HG03066 (cell line): Measurements from ENCODE around the gene YBX1.

Source experiments
- ATAC-seq: cut with Tn5 transposase; IDR thresholded peaks from one replicate; pipeline ENCODE4 v1.9.1; 2021; ENCODE audit warnings: low read depth; ENCODE audit not compliant: unreplicated experiment

Gene YBX1

GRCh38 chr1:42733415-42734200 is 51.4 kb downstream of the YBX1 start:
- no peak for ATAC-seq

- ATAC-seq, result no peak
Measured at GRCh38 chr1:42734201-42735035, 52.2 kb downstream of the YBX1 start.

- no peak for ATAC-seq
Measured at GRCh38 chr1:42735056-42735455, 52.8 kb downstream of the YBX1 start.

- ATAC-seq, result no peak
Measured at GRCh38 chr1:42735477-42736105, 53.4 kb downstream of the YBX1 start.

GRCh38 chr1:42736152-42736551 is 53.9 kb downstream of the YBX1 start:
- no peak for ATAC-seq

- ATAC-seq, result no peak
Measured at GRCh38 chr1:42736571-42737200, 54.5 kb downstream of the YBX1 start.

- no peak for ATAC-seq
Measured at GRCh38 chr1:42737257-42737656, 55.0 kb downstream of the YBX1 start.

GRCh38 chr1:42737986-42738677 is 55.9 kb downstream of the YBX1 start:
- ATAC-seq, result no peak

GRCh38 chr1:42738678-42739226 is 56.5 kb downstream of the YBX1 start:
- ATAC-seq, result no peak

GRCh38 chr1:42739753-42740700 is 57.8 kb downstream of the YBX1 start, which contains the start of gene CLDN19:
Gene CLDN19, minus strand, starts transcription at chr1:42740236. Its CDS starts 173 bp downstream, at chr1:42740063.
- ATAC-seq, result no peak

- no peak for ATAC-seq
Measured at GRCh38 chr1:42740851-42741580, 58.8 kb downstream of the YBX1 start.

GRCh38 chr1:42741706-42742105 is 59.5 kb downstream of the YBX1 start:
- no peak for ATAC-seq

- no peak for ATAC-seq
Measured at GRCh38 chr1:42742141-42742540, 59.9 kb downstream of the YBX1 start.

- ATAC-seq, result no peak
Measured at GRCh38 chr1:42742617-42743316, 60.5 kb downstream of the YBX1 start.

- no peak for ATAC-seq
Measured at GRCh38 chr1:42743317-42744147, 61.3 kb downstream of the YBX1 start.

- ATAC-seq, result no peak
Measured at GRCh38 chr1:42744148-42744413, 61.9 kb downstream of the YBX1 start.

GRCh38 chr1:42745851-42746250 is 63.6 kb downstream of the YBX1 start:
- ATAC-seq, result no peak
